Renal cortical epithelial cell (primary cell): ENCODE results near the gene MED8. TPM values are rescaled to one million over a fixed set of nuclear protein-coding genes. Genes with fewer than 3 reads are reported as not detected.

Source experiments
- DNase-seq: peaks from one replicate; pipeline ENCODE4 v3.0.0-alpha.2; 2011; ENCODE audit warnings: low read depth
- total RNA-seq: library from RNA; depleted of rRNA; stranded (reverse); fragments of >200 nt; gene quantifications from 2 replicates; pipeline ENCODE4 v1.2.3, GENCODE V29; 2014

MED8 gene
- total RNA-seq, 1 donor from 2014 or later = 40.2 TPM

- no peak for DNase-seq
These were observed 55.0 kb downstream of the MED8 start for GRCh38 chr1:43334453-43335205.

Other genes starting within 250 kb of the MED8 start
- gene EBNA1BP2, start 217.5 kb downstream of the MED8 start, total RNA-seq = 70.9 and 91.5 TPM in 2 replicates
- 3.9 TPM in 1 of 2 replicates, not detected in the other for gene CFAP57, start 217.5 kb downstream of the MED8 start, total RNA-seq
- 3.9 and 12.0 TPM in 2 replicates for gene TMEM125, start 119.8 kb downstream of the MED8 start, total RNA-seq
- 0.15 and 3.0 TPM in 2 replicates for gene C1orf210, start 104.2 kb downstream of the MED8 start, total RNA-seq
- gene TIE1, start 88.8 kb downstream of the MED8 start, total RNA-seq = 0.94 and 10.9 TPM in 2 replicates
- not detected in 2 replicates for gene MPL, start 52.0 kb downstream of the MED8 start, total RNA-seq
- gene CDC20, start 30.8 kb downstream of the MED8 start, total RNA-seq = 2.1 and 42.5 TPM in 2 replicates
- 59.0 and 99.5 TPM in 2 replicates for gene ELOVL1, start 21.8 kb downstream of the MED8 start, total RNA-seq
- gene SZT2, start 99 bp upstream of the MED8 start, total RNA-seq = 6.6 and 28.5 TPM in 2 replicates
- 28.9 and 81.3 TPM in 2 replicates for gene HYI, start 64.1 kb upstream of the MED8 start, total RNA-seq
- gene PTPRF, start 141.1 kb upstream of the MED8 start, total RNA-seq = 128 and 259 TPM in 2 replicates